Epidermal melanocyte (primary cell): ENCODE results near the gene PCDHA4.
"Not testable (repeated sequence)": the region's sequence is repeated elsewhere in the genome, so short reads cannot be mapped to it uniquely, and the experiment has no call there.

Source experiments
- DNase-seq: peaks from one replicate; pipeline ENCODE4 v3.0.0; 2011; ENCODE audit warnings: low spot score; ENCODE audit not compliant: insufficient read length

The PCDHA4 gene

DNA sequence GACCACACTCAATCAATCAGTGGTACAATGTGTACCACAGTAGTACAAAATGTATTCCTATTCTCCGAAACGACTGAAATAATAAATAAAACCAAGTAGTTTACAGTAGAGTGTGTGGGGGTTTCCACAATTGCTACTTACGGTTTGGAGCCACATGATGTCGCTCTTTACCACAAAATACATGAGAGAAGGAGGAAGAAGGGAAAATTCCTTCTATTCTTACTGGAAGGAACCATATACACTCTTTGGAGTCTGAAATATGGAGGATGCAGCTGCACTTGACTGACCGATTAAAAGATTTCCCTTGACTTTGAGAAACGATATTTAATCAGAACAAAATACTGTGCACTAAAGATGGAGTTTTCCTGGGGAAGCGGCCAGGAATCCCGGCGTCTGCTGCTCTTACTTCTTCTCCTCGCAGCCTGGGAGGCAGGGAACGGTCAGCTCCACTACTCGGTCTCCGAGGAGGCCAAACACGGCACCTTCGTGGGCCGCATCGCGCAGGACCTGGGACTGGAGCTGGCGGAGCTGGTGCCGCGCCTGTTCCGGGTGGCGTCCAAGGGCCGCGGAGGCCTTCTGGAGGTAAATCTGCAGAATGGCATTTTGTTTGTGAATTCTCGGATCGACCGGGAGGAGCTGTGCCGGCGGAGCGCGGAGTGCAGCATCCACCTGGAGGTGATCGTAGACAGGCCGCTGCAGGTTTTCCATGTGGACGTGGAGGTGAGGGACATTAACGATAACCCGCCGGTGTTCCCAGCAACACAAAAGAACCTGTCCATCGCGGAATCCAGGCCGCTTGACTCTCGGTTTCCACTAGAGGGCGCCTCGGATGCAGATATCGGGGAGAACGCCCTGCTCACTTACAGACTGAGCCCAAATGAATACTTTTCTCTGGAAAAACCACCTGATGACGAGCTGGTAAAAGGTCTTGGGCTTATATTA is at the start of gene PCDHA4:
Gene PCDHA4, plus strand, starts transcription at position 235 of the 942 bp plus-strand sequence.
- no peak for DNase-seq

DNA sequence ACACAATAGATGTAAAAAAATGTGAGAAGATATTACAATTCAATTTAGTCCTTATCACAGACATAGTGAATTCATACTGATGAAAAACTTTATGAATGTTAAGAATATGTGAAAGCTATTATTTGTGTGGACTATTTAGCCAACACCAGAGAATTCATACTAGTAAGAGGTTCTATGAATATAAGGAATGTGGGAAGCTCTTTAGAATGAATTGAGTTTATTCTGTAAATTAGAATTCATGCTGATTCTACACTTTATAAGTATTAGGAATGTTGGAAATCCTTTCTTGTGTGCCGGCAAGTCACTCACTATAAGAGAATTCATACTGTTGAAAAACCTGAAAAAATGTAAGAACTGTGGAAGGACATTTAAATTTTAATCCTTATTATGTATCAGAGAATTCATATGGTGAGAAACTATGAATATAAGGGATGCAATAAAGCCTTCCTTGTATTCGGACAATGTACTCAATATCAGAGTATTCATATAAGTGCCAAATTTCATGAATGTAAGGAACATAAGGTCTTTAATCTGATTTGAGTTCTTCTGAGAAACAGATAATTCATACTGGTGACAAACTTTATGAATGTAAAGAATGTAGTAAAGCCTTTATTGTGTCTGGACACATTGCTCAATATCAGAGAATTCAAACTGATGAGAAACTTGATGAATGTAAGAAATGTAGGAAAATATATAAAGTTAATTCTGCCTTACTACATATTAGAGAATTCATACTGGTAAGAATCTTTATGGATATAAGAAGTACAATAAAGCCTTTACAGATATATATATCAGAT is 42.5 kb upstream of the PCDHA4 start:
- no peak for DNase-seq

DNA sequence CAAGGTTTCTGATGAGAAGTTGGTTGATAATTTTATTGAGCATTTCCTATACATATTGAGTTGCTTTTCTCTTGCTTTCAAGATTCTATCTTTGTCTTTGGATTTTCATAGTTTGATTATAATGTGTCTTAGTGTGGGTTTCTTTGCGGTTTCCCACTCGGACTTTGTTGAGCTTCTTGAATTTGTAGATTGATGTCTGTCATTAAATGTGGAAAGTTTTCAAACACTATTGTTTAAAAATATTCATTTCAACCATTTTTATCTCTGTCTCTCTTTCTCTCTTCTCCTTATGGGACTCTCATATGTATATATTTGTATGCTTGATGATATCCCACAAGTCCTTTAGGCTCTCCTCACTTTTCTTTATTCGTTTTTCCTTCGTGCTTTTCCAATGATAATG is 39.4 kb upstream of the PCDHA4 start:
- DNase-seq: no peak

GRCh38 chr5:140780512-140780911 is 26.4 kb upstream of the PCDHA4 start:
- DNase-seq: no peak

DNA sequence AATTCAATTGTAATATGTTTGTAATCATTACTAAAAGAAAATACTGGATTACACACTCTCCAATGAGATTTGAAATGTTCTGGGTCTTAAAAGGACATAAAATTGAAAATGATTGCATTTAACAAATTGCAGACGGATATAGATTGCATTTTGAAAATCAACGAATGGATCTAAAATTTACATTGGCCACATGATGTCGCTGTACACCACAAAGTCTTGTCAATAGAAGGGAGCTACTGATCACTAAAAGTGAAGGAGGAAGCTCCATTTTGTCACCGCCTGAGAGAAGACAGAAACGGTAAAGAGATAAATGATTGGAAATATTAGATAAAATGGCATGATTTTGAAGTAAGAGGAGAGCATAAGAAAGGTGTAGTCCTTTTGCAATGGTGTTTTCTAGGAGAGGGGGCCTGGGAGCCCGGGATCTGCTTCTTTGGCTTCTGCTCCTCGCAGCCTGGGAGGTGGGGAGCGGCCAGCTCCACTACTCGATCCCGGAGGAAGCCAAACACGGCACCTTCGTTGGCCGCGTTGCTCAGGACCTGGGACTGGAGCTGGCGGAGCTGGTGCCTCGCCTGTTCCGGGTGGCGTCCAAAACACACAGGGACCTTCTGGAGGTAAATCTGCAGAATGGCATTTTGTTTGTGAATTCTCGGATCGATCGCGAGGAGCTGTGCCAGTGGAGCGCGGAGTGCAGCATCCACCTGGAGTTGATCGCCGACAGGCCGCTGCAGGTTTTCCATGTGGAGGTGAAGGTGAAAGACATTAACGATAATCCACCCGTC is 20.8 kb upstream of the PCDHA4 start, which contains the start of gene PCDHA1:
Gene PCDHA1, plus strand, starts transcription at position 236 of the 782 bp plus-strand sequence.
- no peak for DNase-seq

DNA sequence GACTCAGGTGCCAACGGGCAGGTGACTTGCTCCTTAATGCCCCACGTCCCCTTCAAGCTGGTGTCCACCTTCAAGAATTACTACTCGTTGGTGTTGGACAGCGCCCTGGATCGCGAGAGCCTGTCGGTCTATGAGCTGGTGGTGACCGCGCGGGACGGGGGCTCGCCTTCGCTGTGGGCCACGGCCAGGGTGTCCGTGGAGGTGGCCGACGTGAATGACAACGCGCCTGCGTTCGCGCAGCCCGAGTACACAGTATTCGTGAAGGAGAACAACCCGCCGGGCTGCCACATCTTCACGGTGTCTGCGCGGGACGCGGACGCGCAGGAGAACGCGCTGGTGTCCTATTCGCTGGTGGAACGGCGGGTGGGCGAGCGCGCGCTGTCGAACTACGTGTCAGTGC is 19.4 kb upstream of the PCDHA4 start:
- DNase-seq: not testable (repeated sequence)

- not testable (repeated sequence) for DNase-seq
Measured at GRCh38 chr5:140787849-140788504, 18.9 kb upstream of the PCDHA4 start.

DNA sequence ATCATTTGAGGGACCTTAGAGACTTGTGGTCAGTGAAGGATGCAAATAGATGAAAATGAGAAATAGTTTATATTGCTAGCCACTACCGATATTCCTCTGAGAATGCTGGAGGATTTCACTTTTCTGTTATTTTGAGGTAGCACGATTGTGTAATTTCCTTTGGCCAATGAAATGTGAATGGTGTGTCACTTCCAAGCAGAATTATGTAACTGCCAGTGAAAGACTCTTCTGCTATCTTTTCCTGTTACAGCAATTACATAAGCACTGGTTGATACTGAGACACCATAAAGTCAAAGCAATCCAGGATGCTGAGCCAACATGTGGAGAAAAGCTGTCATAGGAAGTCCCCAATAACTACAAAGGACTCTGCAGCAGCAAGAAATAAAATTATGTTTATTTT is 15.8 kb upstream of the PCDHA4 start:
- DNase-seq: no peak

- no peak for DNase-seq
Measured at GRCh38 chr5:140794595-140795258, 12.1 kb upstream of the PCDHA4 start, which contains the start of gene PCDHA2. PCDHA2 (plus strand) TSS chr5:140794852.

GRCh38 chr5:140795259-140795641 is 11.6 kb upstream of the PCDHA4 start:
- no peak for DNase-seq

DNA sequence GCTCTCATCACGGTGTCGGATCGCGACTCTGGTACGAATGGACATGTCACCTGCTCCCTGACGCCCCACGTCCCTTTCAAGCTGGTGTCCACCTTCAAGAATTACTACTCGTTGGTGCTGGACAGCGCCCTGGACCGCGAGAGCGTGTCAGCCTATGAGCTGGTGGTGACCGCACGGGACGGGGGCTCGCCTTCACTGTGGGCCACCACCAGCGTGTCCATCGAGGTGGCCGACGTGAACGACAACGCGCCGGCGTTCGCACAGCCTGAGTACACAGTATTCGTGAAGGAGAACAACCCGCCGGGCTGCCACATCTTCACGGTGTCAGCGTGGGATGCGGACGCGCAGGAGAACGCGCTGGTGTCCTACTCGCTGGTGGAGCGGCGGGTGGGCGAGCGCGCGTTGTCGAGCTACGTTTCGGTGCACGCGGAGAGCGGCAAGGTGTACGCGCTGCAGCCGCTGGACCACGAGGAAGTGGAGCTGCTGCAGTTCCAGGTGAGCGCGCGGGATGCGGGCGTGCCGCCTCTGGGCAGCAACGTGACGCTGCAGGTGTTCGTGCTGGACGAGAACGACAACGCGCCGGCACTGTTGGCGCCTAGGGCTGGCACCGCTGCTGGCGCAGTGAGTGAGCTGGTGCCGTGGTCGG is 10.7 kb upstream of the PCDHA4 start:
- DNase-seq: not testable (repeated sequence)

DNA sequence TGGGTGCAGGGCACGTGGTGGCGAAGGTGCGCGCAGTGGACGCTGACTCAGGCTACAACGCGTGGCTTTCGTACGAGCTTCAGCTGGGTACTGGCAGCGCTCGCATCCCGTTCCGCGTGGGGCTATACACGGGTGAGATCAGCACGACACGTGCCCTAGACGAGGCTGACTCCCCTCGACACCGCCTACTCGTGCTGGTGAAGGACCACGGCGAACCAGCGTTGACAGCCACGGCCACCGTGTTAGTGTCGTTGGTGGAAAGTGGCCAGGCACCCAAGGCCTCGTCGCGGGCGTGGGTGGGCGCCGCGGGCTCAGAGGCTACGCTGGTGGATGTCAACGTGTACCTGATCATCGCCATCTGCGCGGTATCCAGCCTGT is 10.2 kb upstream of the PCDHA4 start:
- no peak for DNase-seq

DNA sequence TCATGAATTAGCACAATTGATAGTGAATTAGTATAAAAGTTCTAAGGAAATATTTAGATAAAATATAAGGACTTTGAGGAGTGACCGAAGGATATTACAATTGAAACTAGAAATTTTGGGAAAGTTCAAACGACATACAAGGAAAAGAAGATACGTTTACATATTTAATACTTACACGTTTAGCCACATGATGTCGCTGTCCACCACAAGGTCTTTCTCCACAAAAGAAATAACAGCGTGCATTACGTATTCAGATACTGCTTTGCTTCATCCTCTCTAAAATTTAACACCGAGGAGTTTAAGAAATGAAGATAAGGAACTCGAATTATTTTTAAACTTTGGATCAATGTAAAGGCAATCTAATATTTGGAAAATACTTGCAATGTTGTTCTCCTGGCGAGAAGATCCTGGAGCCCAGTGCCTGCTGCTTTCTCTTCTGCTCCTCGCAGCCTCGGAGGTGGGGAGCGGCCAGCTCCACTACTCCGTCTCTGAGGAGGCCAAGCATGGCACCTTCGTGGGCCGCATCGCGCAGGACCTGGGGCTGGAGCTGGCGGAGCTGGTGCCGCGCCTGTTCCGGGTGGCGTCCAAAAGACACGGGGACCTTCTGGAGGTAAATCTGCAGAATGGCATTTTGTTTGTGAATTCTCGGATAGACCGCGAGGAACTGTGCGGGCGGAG is 5.9 kb upstream of the PCDHA4 start, which contains the start of gene PCDHA3:
Gene PCDHA3, plus strand, starts transcription at position 242 of the 678 bp plus-strand sequence.
- DNase-seq: no peak

- no peak for DNase-seq
Measured at GRCh38 chr5:140801494-140801841, 5.4 kb upstream of the PCDHA4 start.

- not testable (repeated sequence) for DNase-seq
Measured at GRCh38 chr5:140802381-140802780, 4.5 kb upstream of the PCDHA4 start.

GRCh38 chr5:140802781-140803271 is 4.0 kb upstream of the PCDHA4 start:
- DNase-seq: no peak

DNA sequence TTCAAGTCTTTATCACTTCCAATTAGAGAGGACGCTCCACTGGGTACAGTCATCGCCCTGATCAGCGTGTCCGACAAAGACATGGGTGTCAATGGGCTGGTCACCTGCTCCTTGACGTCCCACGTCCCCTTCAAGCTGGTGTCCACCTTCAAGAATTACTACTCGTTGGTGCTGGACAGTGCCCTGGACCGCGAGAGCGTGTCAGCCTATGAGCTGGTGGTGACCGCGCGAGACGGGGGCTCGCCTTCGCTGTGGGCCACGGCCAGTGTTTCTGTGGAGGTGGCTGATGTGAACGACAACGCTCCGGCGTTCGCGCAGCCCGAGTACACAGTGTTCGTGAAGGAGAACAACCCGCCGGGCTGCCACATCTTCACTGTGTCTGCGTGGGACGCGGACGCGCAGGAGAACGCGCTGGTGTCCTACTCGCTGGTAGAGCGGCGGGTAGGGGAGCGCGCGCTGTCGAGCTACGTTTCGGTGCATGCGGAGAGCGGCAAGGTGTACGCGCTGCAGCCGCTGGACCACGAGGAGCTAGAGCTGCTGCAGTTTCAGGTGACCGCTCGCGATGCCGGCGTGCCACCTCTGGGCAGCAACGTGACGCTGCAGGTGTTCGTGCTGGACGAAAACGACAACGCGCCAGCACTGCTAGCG is 1.5 kb downstream of the PCDHA4 start:
- not testable (repeated sequence) for DNase-seq

DNA sequence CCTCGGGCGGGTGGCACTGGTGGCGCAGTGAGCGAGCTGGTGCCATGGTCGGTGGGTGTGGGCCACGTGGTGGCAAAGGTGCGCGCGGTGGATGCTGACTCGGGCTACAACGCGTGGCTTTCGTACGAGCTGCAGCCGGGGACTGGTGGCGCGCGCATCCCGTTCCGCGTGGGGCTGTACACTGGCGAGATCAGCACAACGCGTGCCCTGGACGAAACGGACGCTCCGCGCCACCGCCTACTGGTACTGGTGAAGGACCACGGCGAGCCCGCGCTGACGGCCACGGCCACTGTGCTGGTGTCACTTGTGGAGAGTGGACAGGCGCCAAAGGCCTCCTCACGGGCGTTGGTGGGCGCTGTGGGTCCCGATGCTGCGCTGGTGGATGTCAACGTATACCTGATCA is 2.0 kb downstream of the PCDHA4 start:
- DNase-seq: no peak
